EH (cell line): ENCODE measurements around the gene IFT43.
A peak's percentile ranks its signal among the peaks of the same experiment; 100 is the strongest.

Experiments used
- DNase-seq: peaks from one replicate; pipeline ENCODE4 v3.0.0-alpha.2; 2015; ENCODE audit warnings: low read depth

The IFT43 gene

DNA sequence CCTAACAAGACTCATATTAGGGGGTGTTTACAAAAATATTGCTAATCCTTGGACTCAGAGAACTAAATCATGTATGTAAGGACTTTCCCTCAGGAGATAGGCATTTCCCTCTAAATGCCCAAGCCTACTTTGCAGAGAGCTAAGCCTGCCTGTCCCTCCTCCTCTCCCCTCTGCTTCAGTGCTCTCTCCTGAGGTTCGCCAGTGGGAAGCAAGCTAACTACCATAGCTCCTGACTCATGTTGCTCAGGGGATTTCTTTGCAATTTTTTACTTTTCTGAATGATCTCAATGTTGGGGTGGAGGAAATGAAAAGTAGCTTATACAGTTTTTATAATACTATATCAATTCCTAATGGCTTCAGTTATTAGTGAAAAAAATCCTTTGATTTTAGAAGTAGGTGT, 29.6 kb downstream of the IFT43 start:
- no peak for DNase-seq

DNA sequence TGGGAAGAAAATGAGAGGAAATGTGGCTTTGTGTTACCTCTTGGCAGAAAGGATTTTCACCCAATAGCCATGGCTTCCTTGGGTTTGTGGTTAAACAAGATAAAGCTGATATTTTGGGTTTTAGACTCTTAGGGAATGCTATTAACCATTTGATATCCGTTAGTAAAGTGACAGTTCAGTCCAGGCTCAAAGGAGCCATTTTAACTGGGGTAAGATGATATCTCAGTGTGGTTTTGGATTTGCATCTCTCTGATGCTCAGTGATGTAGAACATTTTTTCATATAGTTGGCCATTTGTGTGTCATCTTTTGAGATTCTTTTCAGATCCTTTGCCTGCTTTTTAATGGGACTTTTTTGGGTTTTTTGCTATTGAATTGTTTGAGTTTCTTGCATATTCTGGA, 30.1 kb downstream of the IFT43 start:
- DNase-seq, result no peak

DNA sequence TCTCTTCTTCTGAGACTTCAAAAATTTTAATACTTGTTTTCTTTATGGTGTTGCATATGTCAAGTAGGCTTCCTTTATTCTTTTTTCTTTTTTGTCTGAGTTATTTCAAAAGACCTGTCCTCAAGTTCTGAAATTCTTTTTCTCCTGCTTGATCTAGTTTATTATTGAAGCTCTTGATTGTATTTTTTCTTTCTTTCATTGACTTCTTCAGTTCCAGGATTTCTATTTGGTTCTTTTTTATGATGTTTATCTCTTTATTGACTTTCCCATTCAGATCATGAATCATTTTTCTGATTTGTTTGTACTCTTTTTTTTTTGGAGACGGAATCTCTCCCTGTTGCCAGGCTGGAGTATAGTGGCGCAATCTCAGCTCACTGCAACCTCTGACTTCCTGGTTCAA, 34.1 kb downstream of the IFT43 start:
- DNase-seq, result no peak

DNA sequence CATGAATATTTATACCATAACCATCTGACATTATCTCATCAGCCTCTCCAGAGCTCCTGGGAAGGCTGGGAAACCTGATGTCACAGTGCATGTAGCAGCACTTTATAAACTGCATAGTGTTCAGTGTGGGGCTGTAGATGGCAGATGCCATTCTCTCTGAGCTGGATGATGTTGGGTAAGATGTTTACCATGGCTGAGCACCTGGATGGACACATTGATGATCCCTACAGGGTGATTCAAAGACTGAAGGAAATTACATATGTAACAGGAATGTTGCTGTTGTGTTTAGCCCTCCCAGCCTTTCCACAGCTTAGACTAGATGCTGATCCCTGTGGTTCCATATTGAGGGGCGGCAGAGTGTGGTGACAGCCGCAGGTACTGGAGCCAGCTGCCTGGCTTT, 37.4 kb downstream of the IFT43 start:
- no peak for DNase-seq

DNA sequence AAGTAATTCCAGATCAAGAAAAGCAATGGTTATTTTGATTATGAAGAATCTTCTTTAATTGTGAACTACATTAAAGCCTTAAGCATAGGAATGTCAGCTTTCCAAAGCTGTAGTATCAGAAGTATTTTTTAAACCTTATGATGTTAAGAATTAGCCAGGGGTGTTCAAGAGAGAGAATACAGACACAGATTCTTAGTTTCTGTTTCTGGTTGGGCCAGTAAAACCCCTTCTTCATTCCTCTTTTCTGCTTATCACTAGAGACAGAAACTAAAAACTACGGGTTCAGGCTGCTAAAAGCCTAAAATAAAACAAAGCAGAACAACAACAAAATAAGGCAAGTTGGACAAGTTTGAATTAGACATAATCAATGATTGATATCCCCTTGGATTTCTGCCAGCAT, 38.2 kb downstream of the IFT43 start:
- DNase-seq, result no peak

DNA sequence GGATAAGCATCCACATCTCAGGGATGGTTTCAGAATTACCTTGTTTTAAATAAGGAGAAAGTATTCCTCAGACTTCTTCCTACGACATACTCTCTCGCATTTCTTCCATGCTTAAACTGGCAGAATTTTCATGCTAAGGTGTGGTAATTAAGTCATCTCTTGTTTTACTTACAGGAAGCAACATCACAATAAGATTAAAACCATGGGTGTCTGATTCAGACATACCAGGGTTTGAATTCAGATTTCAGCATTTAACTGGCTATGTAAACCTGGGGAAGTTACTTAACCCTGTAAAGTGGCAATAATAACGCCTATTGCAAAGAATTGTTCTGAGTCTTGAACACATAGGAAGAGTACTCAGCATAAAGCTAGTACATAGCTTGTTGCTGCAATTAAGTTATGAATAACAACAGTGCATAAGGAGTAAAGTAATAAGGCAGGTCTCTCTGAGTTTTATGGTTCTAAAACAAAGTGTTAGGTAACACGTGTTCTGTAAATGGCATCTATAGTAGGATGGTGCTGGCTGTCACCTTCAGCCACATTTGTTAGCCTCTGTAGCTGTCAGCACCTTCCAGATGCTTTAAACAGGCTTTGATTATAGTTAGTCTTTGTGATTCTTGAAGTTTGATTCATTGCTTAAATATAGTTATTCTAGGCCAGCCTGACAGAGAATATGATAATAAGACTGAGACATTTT, 38.8 kb downstream of the IFT43 start:
- DNase-seq, result no peak

DNA sequence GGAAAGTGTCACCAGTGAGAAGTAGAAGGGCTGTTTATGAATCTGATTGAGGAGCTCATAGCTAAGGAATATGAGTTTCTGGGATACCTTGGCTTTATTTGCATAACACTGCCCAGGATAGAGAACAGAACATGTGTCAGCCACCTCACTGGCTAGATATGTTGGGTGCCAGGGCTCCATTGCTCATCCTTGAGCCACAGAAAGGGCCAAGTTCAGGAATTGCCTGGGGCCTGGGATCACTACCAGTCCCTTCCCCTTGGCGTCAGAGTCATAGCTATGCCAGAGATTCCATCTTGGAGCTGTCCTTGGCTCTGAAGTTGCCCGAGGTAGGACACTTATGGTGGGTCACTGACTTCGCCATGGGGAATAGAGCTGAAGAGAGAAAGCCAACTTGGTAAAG, 49.0 kb downstream of the IFT43 start:
- peak; percentile 13 for DNase-seq

DNA sequence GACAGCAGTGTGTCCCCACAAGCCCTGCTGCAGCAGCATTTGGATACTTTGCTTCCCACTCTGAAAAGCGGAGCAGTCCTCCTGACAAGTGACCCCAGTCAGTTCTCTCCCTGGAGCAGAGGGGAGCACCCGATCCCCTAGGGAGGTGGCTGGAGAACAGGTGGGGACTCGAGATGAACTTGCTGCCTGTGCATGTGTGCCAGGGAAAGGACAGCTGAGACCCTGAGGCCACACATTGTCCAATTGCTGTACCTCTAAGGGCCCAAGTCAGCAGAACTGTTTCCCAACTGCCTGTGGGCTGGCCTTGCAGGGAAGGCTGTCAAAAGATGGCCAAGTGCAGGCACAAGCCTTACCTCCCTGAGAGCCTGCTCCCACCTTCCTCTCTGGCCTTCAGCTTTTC, 55.1 kb downstream of the IFT43 start:
- DNase-seq, result no peak

DNA sequence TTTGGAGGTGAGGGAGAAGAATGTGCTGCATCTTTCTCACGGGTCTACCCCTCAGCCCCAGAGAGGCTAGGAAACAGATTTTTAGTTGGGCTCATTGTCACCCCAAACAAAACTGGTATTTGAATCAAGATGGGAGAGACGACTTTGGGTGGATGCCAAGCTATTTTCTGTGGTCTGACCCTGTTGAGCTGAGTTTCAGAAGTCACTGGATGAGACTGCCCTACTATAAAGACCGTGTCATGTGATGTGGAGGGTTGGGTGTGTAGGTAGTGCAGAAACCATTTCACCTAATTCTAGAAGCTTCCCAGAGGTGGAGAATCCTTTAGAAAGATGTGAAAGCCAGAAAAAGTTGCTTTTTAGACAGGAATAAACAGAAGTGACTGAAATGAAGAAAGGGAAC, 60.2 kb downstream of the IFT43 start:
- peak; percentile 3 for DNase-seq

DNA sequence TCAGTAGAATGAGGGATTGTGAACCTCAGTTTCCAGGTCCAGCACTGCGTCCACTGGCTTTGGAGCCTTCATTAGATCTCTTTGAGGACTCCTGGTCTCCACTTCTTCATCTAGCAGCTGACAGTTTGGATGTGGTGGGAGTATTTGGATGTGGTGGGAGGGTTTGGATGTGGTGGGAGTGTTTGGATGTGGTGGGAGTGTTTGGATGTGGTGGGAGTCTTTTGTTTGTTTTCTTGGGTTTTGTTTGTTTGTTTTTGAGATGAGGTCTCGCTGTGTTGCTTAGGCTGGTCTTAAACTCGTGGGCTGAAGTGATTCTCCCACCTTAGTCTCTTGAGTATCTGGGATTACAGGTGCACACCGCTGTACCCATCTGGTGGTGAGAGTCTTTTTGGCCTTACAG, 64.7 kb downstream of the IFT43 start:
- DNase-seq, result no peak

DNA sequence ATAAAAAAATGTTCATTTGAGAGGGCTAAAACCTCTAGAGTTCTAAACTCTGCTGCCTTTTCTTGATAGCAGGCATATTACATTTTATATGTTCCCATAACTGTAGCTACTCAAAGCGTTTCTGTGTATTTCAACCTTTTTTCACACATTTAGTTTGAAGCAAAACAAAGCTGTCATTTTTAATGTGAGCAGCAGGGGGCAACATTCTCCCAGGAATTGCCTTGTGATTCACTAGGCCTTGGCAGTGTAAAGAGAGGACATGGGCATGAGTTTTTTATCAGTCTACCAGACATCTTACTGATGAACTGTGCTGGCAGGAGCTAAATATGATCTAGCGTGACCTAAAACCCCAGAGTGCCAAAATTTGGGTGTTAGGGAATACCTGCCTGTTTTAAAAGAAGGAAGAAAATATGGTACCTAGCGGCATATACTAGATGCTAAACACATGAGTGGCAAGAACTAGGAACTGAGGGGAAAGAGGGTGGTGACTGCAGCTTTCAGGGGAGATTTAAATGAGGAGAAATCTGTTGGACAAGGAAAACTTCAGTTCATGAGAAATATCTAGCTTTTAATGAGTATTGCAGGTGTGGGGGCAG, 65.3 kb downstream of the IFT43 start:
- peak; percentile 68 for DNase-seq

DNA sequence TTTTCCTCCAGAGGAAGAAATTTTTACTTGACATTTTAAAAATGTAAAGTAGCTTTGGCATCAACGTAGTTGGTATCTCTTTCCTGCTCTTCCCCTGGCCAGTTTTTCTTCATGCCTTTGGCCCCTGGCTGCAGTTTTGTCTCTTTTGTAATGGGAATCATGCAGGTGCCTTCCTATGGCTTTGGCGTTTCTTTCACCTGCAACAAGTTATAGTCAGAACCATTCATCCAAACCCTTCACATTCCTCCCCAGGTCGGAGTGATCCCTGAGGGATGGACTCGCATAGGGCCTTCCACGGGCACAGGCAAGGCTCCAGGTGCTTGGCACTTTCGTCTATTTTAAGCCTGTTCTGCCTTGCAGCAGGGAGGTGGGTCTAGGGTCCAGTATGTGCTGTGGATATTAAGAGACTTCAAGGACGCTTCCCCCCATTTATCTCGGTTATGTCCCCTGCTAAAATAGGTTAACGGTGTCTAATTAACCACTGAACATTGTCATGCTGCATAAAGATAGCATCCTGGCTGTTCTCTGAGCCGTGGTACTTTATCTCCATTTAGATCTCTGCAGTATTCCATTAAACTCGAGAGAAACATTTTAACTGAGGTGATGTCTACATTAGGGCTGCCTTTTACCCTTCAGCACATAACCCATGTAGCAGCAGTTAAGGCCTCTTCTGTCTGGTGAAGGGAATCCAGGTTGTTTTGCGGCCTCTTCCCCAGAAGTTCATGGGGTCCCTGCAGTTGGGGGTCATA, 66.3 kb downstream of the IFT43 start:
- no peak for DNase-seq

DNA sequence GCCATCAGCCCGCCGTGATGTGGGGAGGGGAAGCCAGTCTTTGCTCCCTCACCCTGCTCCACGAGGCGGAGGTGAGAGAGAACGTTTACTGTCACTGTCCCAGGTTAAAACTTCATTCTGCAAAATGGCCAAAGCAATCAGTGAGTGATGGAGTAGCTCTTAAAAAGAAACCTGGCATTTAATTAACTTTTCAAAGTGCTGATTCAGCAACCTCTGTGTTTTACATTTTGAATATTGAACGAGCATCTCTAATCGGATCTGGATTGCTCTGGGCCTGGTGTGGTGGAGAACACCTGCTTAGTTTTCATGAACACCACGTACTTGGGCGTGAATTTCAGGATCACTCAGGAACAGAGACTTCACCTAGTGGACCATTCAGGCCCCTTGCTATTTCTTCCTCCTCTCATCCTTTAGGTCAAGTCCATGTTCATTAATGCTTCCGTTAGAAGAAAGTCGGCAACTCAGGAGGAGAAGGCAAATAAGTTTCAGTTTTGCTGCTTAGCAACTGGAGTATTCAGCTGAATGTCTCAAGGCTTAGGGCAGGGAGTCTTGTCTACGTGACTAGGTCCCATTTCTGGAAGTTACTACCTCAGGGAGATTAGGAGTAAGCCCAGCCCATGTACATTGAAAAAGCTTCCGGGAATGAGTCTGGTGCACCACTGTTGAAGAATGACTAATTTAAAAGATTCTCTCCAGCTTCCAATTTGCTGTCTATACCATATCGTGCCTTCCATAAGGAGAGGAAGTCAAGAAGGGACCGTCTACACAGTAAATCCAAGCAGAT, 68.2 kb downstream of the IFT43 start:
- DNase-seq, result no peak

DNA sequence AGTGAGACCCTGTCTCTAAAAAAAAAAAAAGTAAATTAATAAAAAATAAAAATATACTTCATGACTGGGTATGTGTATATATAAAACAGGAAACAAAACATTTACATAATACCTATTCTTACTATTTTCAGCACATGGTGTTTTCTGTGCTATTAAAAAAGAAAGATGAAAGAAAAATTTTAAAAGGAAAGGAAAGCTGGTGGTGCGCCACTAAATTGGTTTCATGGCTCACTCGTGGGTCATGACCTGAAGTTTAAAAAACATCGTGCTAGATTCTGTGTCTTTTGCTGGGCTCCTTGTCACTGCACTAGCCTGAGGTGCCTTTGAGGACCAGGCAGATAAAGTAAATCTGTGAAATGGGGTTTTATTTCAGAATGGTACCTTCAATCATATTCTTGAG, 69.8 kb downstream of the IFT43 start:
- no peak for DNase-seq

DNA sequence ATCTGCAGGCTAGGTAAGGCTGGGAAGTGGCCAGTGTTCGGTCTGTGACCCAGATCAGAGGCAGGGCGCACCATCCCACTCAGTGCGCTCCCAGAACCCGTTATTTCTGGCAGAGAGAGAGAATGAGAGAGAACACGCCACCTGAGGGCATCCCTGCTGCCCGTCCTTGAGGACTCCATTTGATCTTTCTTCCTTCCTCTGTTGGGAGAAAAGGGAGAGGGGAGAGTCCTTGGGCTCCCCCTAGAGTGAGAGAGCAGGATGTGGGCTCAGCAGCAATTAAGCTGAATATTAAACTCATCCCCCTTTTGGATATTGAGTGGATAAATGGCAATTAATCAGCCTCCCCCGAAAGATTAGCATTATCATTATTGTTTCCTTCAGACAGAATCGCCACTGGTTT, 70.6 kb downstream of the IFT43 start:
- peak; percentile 27 for DNase-seq

DNA sequence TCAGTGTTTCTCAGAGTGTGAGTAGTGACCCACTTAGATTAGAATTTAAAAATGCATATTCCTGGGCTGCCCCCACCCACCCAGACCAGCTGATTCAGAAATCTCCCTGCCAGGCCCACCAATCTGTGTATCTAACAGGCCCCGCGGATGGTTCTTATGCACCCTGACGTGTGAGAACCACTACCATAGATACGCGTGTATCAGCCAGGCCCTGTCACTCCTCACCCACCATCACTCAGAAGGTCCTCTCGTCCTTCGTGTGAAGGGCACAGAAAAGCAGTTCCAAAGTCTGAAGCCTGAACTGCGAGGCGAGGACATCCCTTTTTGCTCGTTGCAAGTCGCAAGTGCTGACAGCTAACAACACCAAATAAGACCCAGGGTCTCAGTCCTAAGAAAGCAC, 72.4 kb downstream of the IFT43 start:
- DNase-seq, result no peak

DNA sequence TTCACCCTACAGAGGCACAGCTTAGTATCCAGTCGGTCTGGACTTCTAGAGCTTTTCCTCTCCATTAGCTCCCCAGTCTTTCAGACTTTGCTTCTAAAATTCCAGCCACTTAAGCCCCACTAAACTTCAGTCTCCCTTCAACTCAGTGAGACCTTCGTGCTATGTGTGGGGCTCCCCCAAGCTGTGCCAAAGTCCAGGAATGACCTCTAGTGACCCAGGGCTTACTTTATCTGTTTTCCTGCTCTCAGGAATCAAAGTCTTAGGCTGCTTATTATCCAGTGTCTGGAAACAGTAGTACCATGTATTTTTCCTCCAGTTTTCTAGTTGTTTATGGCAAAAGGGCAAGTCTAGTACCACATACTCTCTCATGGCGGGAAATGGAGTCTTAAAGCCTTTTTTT, 77.8 kb downstream of the IFT43 start:
- no peak for DNase-seq

DNA sequence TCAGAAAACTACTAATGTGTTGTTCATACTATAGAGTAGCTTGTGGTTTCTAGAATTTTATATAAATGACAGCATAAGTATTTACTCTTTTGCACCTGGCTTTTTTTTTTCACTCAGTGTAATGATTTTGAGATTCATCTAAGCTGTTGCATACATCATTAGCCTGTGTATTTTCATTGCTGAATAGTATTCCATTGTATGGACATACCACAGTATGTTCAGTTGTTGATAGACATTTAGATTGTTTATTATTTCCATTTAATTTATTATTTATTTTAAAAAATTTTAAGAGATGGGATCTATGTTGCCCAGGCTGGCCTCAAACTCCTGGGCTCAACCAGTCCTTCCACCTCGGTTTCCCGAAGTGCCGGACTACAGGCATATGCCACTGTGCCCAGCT, 80.0 kb downstream of the IFT43 start:
- no peak for DNase-seq

DNA sequence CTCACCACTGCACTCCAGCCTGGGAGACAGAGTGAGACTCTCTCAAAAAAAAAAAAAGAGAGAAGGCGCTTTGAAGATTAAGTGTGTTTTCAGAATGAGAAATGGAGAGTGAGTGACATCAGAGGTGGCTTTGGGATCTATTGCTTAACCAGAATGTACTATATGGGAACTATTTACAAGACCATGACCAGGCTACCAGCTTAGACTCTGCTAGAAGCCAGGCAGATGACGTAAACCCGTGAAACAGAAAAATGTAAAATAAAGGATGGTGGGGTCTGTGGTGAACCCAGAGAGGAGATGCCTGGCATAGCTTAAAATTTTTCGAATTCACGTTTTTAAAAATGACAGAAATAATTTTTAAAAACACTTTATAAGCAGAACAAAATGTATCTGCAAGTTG, 82.0 kb downstream of the IFT43 start:
- peak; percentile 13 for DNase-seq

DNA sequence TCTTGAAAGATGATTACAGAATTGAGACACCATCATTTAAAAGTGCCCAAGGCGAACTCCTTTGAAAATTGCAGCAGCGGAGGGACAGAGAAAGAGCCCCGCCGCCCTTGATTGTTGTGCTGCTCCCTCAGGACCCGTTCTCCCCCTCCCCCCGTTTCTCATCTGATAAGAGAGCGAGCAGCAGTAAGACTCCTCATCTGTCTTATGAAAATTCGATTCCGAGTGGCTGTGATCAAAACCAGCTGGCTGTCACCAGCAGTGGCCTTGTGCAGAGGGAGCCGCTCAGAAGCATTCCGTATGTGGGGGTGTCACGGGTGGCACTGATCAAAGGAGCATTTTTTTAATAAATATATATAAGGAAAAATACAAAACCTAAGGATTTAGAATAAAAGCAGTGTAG, 88.2 kb downstream of the IFT43 start:
- DNase-seq, result no peak

DNA sequence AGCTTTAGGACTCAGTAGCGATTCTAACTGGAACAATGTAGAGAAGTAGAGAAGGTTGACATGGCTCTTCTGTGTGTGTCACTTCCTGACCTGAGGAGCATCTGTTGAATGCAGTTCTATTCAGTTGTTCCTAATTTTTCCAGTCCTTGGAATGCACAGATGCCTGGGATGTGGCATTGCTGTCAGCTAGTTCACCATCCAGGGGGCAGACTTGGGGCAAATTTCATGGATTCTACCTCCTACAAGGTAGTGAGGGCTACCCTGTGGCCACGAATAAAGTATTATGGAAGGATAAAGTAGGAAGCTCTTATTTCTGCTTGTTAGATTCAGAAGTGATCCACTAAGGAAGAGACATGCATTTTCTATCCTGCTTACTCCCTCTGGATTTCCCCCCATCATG, 91.8 kb downstream of the IFT43 start:
- DNase-seq, result no peak

DNA sequence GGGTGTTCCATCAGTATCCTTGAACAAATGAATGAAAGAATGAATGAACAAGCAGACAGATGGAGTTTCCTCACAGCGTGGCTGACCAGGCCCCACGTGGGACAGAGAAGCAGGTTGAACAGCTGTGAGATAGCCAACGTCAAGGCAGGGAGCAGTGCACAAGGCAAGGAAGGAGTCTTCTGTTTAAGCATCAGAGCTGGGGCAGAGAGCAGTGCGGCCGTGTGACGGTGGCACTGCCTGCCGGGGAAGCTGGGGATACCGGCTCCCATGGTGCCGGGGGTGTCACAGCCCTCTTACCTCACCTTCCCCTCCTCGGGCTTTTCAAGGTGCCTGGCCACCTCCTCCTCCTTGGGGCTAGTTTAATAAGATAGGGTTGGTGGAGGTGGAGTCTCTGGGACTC, 92.9 kb downstream of the IFT43 start:
- DNase-seq, result no peak

DNA sequence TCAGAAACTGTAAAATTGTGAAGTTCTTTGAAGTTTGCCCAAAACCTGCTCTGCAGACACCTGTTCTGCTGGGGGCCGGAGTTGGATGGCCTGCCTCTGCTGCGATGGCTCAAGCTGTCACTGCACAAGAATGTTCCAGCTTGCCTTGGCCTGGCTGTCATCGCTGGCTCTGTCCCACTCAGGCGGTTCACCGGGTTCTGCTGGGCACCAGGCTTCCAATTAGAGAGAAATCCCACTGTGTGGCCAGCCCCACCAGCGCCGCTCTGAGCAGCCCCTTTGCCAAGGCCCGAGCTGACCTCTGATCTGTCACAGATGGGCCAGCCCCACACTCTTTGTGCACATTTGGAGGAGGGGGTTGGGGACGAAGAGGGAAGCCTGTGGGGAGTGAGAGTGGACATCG, 94.5 kb downstream of the IFT43 start:
- DNase-seq, result no peak
